CD4-positive, alpha-beta T cell treated with Interleukin-6 at 100 ng/mL for 8 hours (primary cell): Measurements from ENCODE around the gene ANTXR2.

Experiments used
- DNase-seq: peaks from one replicate; pipeline ENCODE4 v3.0.0-alpha.2; 2020; ENCODE audit warnings: mixed read lengths, low spot score

Gene ANTXR2

DNA sequence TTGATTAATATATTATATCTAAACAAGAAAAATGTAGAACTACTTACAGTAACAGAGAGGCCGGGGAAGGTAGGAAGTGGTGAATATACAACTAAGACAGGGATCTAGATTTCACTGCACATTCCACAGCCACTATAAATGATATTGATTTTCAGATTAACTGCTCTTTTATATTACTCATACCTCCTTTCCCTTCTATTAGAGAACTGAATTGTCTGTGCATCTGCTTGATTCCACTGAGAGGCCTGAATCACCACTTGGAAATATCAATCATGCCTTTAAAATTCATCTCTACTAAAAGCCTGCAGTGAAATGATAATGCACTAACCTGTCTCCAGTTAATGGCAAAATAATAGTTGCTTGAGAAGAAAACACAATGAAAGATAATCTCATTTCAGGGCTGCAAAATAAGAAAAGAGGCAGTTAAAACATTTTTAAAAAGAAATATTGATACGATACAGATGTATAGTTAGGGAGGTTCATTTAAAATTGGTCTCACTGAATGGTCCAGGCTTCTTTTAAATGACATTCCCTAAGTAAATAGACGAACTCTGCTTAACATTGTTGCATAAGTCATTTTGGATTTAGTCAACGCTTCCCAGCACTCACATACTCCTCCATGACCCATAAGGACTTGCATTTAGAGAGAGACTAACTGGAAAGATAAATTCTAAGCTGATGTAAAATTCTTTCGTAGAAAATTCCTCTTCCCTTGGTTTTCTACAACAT is 3.8 kb downstream of the ANTXR2 start:
- no peak for DNase-seq

DNA sequence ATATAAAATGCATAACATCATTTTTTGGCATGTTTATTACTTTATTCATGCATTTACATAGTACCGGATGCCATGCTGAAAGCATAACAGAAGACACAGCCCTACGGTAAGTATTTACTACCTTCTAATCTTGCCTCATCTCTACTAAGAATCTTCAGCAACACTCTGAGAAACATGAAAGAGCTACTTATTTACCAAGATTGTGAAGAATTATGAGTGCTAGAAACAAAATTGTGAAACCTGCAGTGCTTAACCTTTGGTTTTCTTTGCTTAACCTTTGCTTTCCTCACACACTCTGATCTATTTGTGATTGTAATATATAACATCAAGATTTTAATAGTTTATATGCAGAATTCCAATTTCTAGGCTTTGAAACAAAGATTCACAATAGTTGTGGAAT is 7.4 kb downstream of the ANTXR2 start:
- no peak for DNase-seq

DNA sequence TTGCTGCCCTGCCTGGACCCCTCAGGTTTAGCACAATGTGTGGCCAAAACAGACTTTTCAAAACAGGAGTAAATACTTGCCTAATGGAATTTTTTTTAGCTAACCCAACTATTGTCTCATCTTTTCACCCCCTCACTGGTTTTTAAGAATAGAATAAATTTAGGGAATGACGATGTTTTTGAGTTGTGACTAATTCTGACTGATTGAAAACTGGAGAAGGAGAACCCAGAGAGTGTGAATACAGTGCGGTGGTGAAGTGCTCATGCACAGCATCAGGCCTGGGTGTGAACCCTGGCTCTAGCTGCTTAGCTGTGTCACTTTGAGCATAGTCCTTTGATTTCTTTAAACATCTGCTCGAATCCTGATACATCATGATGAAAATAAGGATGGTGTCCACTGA is 10.5 kb downstream of the ANTXR2 start:
- no peak for DNase-seq

DNA sequence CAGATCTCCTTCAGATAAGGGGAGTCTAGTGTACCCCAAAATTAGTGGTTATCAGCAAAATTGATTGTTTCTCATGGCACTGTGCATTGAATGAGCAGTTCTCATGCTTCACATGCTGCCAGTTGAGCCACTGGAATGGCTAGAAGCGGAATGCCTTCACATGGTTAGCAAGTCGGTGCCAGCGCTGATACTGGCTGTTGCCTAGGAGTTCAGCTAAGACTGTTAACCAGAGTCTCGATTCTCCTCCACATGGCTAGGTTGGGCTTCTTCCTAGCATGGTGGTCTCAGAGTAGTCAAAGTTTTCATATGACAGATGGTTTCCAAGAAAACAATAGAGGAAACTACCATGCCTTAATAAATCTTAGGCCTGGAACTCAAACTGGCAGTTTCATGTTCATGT is 12.2 kb downstream of the ANTXR2 start:
- DNase-seq = no peak

DNA sequence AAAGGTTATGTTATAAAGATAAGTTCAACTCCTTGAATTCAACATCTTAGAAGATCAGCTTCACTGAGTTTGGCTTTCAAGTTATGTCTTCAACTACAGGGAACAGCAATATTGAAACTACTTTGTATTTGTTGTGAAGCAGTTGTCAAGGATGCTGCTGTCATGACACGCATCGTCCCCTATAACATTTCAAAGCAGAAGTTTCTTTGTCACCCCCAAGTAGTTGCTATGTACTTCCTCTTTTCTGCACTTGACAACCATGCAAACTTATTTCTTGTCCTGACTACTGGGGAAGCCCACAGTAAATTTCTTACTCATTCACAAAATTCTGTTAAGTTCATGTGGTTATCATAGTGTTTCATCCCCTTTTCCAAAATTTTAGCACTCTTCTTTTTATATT is 14.3 kb downstream of the ANTXR2 start:
- peak; percentile 61 for DNase-seq

DNA sequence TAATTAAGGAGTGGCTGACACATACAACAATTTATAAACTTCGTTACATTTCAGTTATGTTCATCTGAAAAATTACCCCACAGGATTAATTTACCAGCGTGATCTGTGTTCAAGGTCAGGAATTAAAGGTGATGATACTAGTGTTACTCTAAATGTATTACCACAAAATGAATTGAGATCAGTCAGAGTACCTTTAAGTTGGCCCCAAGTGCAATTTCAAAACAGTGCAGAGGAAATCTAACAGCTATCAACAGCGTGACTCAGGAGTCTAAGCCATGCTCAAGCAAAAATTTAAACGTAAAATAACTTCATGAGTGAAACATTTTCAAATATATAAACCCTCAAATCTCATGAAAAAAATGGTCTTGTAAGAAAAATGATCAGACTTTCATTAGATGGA is 18.7 kb downstream of the ANTXR2 start:
- DNase-seq = no peak

GRCh38 chr4:80053140-80053910 is 19.7 kb downstream of the ANTXR2 start:
- DNase-seq = no peak

DNA sequence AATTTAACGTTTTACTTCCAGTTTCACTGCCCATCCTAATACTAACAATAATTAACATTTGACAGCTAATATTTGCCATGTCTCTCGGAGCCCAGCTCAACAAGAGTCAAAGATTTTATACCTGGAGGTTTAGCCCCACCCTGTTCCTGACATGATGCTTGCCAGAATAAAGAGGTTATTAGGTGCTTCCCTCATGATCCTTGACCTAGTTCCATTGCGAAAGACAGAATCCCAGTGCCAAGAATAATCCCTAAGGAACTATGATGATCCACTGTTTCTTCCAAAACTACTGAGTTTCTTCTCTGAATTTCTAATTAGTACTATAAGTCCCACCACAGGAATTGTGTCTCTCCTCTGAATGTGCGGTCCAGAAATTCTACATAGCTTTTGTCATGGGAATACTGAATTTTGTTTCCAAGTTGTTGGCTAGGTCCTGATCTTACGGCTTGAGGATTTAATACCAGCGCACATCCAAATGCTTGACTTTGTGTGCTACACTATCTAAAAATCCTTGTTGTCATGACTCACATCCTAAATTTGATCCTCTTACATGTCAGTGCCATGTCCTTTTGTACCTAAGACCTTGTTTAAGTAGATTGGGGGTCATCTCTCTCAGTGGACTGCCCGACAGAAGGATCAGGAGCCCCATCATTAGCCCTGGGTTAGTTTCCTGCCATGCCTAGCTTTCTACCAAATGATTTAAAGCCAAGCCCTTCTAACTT is 23.1 kb downstream of the ANTXR2 start:
- no peak for DNase-seq

- DNase-seq = no peak
These were observed 23.6 kb downstream of the ANTXR2 start for GRCh38 chr4:80049402-80049801.

DNA sequence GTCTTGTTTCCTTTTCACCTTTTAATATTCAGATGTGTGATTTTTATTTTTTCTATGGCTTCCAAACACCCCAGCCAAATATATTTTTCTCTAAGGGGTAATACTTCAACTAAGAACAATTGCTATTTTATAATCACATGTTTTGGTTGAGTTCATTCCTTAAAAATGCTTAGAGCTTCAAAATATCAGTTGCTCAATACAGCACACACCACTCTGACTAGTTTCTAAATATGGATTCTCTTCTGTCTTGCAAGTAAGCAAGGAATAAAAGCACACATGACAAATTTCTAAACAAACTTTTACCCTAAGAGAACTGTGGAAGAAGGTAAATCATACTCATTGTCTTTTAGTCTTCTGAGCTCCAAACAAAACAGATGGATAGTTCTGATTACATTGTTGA is 27.2 kb downstream of the ANTXR2 start:
- DNase-seq = no peak

- no peak for DNase-seq
These were observed 29.5 kb downstream of the ANTXR2 start for GRCh38 chr4:80043541-80043940.

GRCh38 chr4:80042821-80043220 is 30.2 kb downstream of the ANTXR2 start:
- DNase-seq = no peak

GRCh38 chr4:80037864-80038263 is 35.2 kb downstream of the ANTXR2 start:
- DNase-seq = no peak

- DNase-seq = no peak
These were observed 35.9 kb downstream of the ANTXR2 start for GRCh38 chr4:80036949-80037685.

GRCh38 chr4:80036306-80036705 is 36.7 kb downstream of the ANTXR2 start:
- DNase-seq = no peak

DNA sequence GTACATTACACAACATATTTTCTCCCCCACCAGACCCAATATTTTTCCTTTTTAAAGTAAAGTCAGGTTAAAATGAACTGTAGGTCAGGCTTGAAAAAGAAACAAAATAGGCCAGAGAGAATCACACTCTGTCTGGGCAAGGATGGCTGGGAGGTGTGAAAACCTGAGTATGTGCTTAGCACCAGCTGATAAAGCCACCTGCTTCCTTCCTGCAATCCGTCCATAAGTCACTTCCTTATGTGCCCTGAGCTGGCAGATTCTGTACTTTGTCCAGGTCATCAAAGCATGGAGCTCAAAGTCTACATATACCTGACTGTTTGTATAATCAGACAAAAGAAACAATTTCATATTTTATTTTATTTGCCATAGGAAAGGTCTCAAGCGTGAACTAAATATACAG is 37.7 kb downstream of the ANTXR2 start:
- DNase-seq = peak; percentile 14

DNA sequence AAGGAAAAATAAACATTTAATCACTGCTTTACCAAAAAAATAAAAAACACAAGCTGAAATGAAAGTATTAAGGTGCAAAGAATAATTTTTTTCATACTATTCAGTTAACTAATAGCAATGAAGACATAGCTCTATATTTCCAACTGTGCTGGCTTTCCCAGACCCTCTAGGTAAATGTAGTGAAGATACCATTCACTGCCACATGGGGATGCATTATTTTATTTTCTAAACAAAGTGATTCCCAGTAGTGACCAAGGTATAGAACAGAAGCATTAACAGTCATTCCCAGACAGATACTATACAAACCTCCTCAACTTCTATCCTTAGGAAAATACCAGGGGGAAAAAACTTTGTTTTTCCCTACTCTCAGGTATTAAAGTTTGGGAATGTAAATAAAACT is 39.4 kb downstream of the ANTXR2 start:
- DNase-seq = no peak

DNA sequence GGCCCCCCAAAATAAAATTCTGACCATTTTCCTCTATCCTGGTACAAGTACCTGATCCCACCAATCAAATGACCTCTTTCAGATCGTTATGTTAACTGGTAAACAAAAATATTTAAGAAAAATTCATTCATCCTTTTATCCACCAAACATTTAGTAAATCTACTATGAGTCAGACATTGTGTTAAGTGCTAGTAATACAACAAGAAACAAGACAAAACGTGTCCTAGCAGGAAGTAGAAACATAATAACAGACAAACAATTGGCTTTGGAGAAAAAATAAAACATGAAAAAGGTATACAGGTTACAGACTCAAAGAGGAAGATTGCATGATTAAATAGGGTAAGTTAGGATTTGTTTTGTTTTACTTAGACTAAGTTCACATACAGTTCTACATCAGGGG is 43.7 kb downstream of the ANTXR2 start:
- DNase-seq = no peak

DNA sequence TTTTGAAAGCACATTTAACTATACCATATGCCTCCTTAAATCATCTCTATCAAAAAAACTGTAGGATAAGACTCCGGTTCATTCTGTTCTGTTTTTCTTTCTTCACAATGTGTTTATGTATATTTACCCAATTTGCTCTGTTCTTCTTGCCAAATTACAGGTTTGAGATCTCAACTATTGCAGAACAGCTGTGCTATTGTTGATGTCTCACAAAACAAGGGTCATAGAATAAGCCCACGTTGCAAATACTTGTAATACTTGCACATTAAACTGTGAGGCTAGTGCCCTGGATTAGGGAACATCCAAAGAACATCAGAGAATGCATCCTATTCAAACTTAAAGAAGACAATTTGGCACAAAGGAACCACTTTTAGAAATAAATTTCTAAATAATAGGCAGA is 45.4 kb downstream of the ANTXR2 start:
- no peak for DNase-seq

DNA sequence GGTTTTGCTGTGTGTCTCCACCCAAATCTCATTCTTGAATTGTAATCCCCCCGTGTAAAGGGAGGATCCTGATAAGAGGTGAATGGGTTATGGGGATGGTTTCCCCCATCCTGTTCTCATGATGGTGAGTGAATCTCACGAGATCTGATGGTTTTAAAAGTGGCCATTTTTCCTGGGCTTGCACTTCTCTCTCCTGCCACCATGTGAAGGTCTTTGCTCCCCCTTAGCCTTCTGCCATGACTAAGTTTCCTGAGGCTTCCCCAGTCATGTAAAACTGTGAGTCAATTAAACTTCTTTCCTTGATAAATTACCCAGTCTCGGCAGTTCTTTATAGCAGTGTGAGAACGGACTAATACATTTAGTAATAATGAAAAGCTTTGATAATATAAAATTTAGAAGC is 46.9 kb downstream of the ANTXR2 start:
- DNase-seq = no peak

DNA sequence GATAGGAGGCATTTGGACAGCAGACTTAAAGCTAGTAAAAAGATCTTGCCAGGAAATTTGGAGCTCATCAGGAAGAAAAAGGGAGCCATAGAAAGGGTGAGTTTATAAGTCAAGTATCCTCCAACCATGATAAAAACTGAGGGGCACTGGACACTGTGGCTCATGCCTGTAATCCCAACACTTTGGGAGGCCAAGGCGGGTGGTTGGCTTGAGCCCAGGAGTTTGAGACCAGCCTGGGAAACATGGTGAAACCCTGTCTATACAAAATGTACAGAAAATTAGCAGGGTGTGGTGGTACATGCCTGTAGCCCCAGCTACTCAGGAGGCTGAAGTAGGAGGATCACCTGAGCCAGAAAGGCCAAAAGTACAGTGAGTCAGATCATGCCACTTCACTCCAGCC is 48.7 kb downstream of the ANTXR2 start:
- DNase-seq = no peak

- DNase-seq = no peak
These were observed 50.7 kb downstream of the ANTXR2 start for GRCh38 chr4:80022282-80022681.
